Smooth muscle cell (in vitro differentiated cells): ENCODE results near the gene ROGDI. TPM values are rescaled to one million over a fixed set of nuclear protein-coding genes. Genes with fewer than 3 reads are reported as not detected.

Source experiments
- DNase-seq: peaks from one replicate; lab custom pipeline; 2025; ENCODE audit not compliant: unreplicated experiment; lab: John Stamatoyannopoulos, UW
- H2AFZ ChIP-seq: fragments of 200-600 bp; sonication (generic); 2 replicates; pipeline ENCODE4 v1.6.0; 2016; ENCODE audit warnings: antibody characterized with exemption, low read depth, mild to moderate bottlenecking
- H3F3A ChIP-seq: fragments of 200-600 bp; sonication (generic); 2 replicates; pipeline ENCODE4 v1.6.0; 2017; ENCODE audit warnings: antibody characterized with exemption, low read depth
- H3K27ac ChIP-seq: fragments of 200-600 bp; sonication (generic); 2 replicates; pipeline ENCODE4 v1.5.1; 2016; ENCODE audit warnings: low read depth, mild to moderate bottlenecking
- H3K27me3 ChIP-seq: fragments of 200-600 bp; sonication (generic); 2 replicates; pipeline ENCODE4 v1.6.1; 2016; ENCODE audit warnings: low read depth, mild to moderate bottlenecking
- H3K36me3 ChIP-seq: fragments of 200-600 bp; sonication (generic); 2 replicates; pipeline ENCODE4 v1.5.1; 2016; ENCODE audit warnings: low read depth
- H3K4me1 ChIP-seq: fragments of 200-600 bp; sonication (generic); 2 replicates; pipeline ENCODE4 v1.5.1; 2016; ENCODE audit warnings: low read depth
- H3K4me2 ChIP-seq: fragments of 200-600 bp; sonication (generic); 2 replicates; pipeline ENCODE4 v1.6.0; 2016; ENCODE audit warnings: mild to moderate bottlenecking
- H3K4me3 ChIP-seq: fragments of 200-600 bp; sonication (generic); 2 replicates; pipeline ENCODE4 v1.5.1; 2016; ENCODE audit warnings: mild to moderate bottlenecking
- H3K79me2 ChIP-seq: fragments of 200-600 bp; sonication (generic); 2 replicates; pipeline ENCODE4 v1.6.0; 2016; ENCODE audit warnings: low read depth, mild to moderate bottlenecking
- H3K9ac ChIP-seq: fragments of 200-600 bp; sonication (generic); 2 replicates; pipeline ENCODE4 v1.6.0; 2016; ENCODE audit warnings: low read depth
- H3K9me3 ChIP-seq: fragments of 200-600 bp; sonication (generic); replicated peaks from 2 replicates; pipeline ENCODE4 v1.5.1; 2016; ENCODE audit warnings: low read depth
- H4K20me1 ChIP-seq: fragments of 200-600 bp; sonication (generic); 2 replicates; pipeline ENCODE4 v1.6.0; 2016; ENCODE audit warnings: low read depth
- CTCF ChIP-seq: fragments of 200-600 bp; sonication (generic); IDR thresholded peaks from 2 replicates; pipeline ENCODE4 v1.5.1; 2017; ENCODE audit warnings: borderline replicate concordance, mild to moderate bottlenecking, antibody characterized with exemption; ENCODE audit not compliant: insufficient read depth, poor library complexity, severe bottlenecking
- WGBS: methylation state at CpG from one replicate; pipeline ENCODE4 v1.1.7; 2016; ENCODE audit warnings: low lambda C conversion rate; 5-methylcytosine and 5-hydroxymethylcytosine counted together
- polyA plus RNA-seq: library from polyadenylated mRNA; unstranded; fragments of >200 nt; fragmentation: Nextera tagmentation; extraction: Ambion mirVana; gene quantifications from 2 replicates; pipeline ENCODE4 v1.2.1, GENCODE V29; 2016
- total RNA-seq: library from RNA; depleted of rRNA; stranded (reverse); fragments of >200 nt; gene quantifications from 2 replicates; pipeline ENCODE4 v1.2.3, GENCODE V29; 2014

The ROGDI gene
- total and polyA plus RNA-seq, 2 experiments from 2014 or later, result 21.6 to 45.6 TPM

- 93% methylated on average over 10 of the region's 10 CpGs for WGBS
- no peak for TF ChIP-seq CTCF
Measured at GRCh38 chr16:4790871-4791270, 11.6 kb downstream of the ROGDI start.

GRCh38 chr16:4790261-4790660, 12.2 kb downstream of the ROGDI start:
- Histone ChIP-seq H3K9me3 (no peaks in the 10 kb centered on the region), H3K79me2 (no peaks in the 10 kb centered on the region), H3K27me3 (no peaks in the 10 kb centered on the region), H3K27ac (no peak overlapping the region), H4K20me1 (no peaks in the 10 kb centered on the region), H3K36me3 (no peaks in the 10 kb centered on the region), H3K4me2 (no peak overlapping the region), H3K9ac (no peak overlapping the region), H3K4me1 (no peaks in the 10 kb centered on the region), H2AFZ (no peak overlapping the region), H3K4me3 (no peak overlapping the region), H3F3A (no peaks in the 10 kb centered on the region)
- 88% methylated on average over 10 of the region's 10 CpGs for WGBS
- TF ChIP-seq CTCF, result no peak
- no peak for DNase-seq

More at GRCh38 chr16:4790871-4791270, 11.6 kb downstream of the ROGDI start:
- DNase-seq, result no peak
- no peaks in the 10 kb centered on the region for H3K27me3 ChIP-seq
- no peaks in the 10 kb centered on the region for H4K20me1 ChIP-seq
- no peak overlapping the region for H3K4me2 ChIP-seq
- no peak overlapping the region for H3K27ac ChIP-seq
- no peak overlapping the region for H3K9ac ChIP-seq
- no peak overlapping the region for H3K4me3 ChIP-seq
- H3K36me3 ChIP-seq, result no peaks in the 10 kb centered on the region
- no peak overlapping the region for H2AFZ ChIP-seq
- no peaks in the 10 kb centered on the region for H3K79me2 ChIP-seq
- H3K4me1 ChIP-seq, result no peaks in the 10 kb centered on the region
- no peaks in the 10 kb centered on the region for H3K9me3 ChIP-seq
- H3F3A ChIP-seq, result no peaks in the 10 kb centered on the region

GRCh38 chr16:4788910-4789309, 13.5 kb downstream of the ROGDI start:
- 73% methylated on average over 7 of the region's 7 CpGs for WGBS
- no peaks in the 10 kb centered on the region for H3K9me3 ChIP-seq

More at GRCh38 chr16:4788910-4789309, 13.5 kb downstream of the ROGDI start:
- Histone ChIP-seq H3K27ac (no peak overlapping the region), H3K4me1 (no peaks in the 10 kb centered on the region), H3K79me2 (no peaks in the 10 kb centered on the region), H3K27me3 (no peaks in the 10 kb centered on the region), H2AFZ (no peak overlapping the region), H3K4me2 (no peak overlapping the region), H3F3A (no peaks in the 10 kb centered on the region), H3K4me3 (no peak overlapping the region), H4K20me1 (no peaks in the 10 kb centered on the region), H3K36me3 (no peaks in the 10 kb centered on the region), H3K9ac (no peak overlapping the region)
- DNase-seq, result no peak
- TF ChIP-seq CTCF, result no peak
